ENCODE measurements around the gene PRSS12.

GRCh38 chr4:118290951-118291350, 61.9 kb downstream of the PRSS12 start:
- TF ChIP-seq EP300 (IDR thresholded peaks at IDR 0.05) (no peak), POLR2A (IDR thresholded peaks at IDR 0.05) (no peak), CTCF (IDR thresholded peaks at IDR 0.05) (no peak)

Data from stomach (tissue), 4 donors.